ENCODE measurements around the gene PCNX1. TPM values are rescaled to one million over a fixed set of nuclear protein-coding genes. Genes with fewer than 3 reads are reported as not detected.
A peak's percentile ranks its signal among the peaks of the same experiment; 100 is the strongest.

The PCNX1 gene
- total and polyA plus RNA-seq, 2 donors (not counting 1 experiment from before 2014, with no cell fraction given), result 35.7 to 69.4 TPM

DNA sequence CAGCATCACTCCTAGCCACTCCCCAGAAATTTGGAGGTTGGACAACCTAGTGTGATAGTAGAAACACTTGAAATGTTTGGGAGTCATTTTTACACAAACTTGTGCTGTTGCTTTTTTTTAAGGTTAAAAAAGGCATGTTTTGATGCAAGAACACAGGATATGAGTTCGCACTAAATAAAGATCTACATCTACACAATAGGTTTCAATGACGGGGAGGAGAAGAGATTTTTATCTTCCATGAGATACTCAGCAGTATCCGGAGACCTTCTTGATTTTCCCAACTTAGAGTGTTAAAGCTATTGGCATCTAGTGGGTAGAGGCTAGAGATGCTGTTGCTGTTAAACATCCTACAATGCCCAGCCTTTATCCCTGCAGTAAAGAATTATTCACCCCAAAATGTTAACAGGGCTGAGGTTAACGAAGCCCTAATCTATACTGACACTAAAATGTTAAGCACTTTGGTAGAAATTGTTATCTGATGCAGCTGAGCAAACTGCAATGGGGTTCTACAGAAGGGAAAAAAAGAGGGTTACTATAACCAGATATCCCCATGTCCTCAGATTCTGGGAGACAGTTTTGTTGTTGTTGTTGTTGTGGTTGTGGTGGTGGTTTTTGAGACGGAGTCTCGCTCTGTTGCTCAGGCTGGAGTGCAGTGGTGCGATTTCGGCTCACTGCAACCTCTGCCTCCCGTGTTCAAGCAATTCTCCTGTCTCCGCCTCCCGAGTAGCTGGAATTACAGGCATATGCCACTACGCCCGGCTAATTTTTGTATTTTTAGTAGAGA is 14.0 kb upstream of the PCNX1 start:
- H3K9ac ChIP-seq (ENCODE audit: insufficient read depth, low read length), result no peak overlapping the region
- H3K79me2 ChIP-seq (ENCODE audit: control insufficient read depth, insufficient read depth, low read length), result no peaks in the 10 kb centered on the region
- H3K27me3 ChIP-seq (ENCODE audit: control insufficient read depth, insufficient read depth, low read length), result no peaks in the 10 kb centered on the region
- DNase-seq (ENCODE audit: low read depth in 2 of 2), result no peak
- no peak overlapping the region for H3K27ac ChIP-seq (ENCODE audit: insufficient read depth, low read length)
- no peaks in the 10 kb centered on the region for H3K9me3 ChIP-seq (ENCODE audit: control insufficient read depth, insufficient read depth, low read depth, low read length)
- TF ChIP-seq EZH2 (IDR thresholded peaks at IDR 0.05; ENCODE audit: low read length, missing control alignments), result no peak
- no peaks in the 10 kb centered on the region for H3K36me3 ChIP-seq (ENCODE audit: control insufficient read depth, insufficient read depth, low read length)
- no peak overlapping the region for H2AFZ ChIP-seq (ENCODE audit: low read length)
- no peak overlapping the region for H3K4me3 ChIP-seq (replicated peaks in 1 of 4; ENCODE audit: control extremely low read depth in 1 of 4, insufficient read depth in 1 of 4, low read depth in 3 of 4, low read length in 4 of 4)
- H4K20me1 ChIP-seq (ENCODE audit: control insufficient read depth, extremely low read depth, insufficient read depth, low read length), result no peaks in the 10 kb centered on the region
- no peak overlapping the region for H3K4me2 ChIP-seq (ENCODE audit: extremely low read depth, insufficient read depth, low read length)
- H3K4me1 ChIP-seq (ENCODE audit: control insufficient read depth, extremely low read depth, insufficient read depth, low read length), result peaks cover 17% of the 10 kb centered on the region

DNA sequence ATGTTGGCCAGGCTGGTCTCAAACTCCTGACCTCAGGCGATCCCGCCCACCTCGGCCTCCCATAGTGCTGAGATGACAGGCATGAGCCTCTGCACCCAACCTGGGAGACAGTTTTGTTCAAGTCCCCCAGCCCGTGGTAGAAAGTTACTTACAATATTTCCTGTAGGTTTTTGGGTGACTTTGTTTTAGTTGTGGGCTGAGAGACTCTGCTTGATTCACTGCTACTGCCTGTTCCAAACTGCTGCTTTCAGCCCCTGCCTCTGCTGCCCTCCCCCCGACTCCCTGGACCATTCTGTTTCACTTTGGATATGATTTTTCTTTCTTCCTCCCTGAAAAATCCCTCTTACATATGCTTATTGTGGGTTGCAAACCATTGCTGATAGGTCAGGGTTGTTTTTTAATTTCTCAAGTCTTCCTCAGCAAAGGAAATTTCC is 13.4 kb upstream of the PCNX1 start:
- Histone ChIP-seq H3K9me3 (ENCODE audit: control insufficient read depth, insufficient read depth, low read depth, low read length) (no peaks in the 10 kb centered on the region), H4K20me1 (ENCODE audit: control insufficient read depth, extremely low read depth, insufficient read depth, low read length) (no peaks in the 10 kb centered on the region), H3K9ac (ENCODE audit: insufficient read depth, low read length) (no peak overlapping the region), H3K27ac (ENCODE audit: insufficient read depth, low read length) (no peak overlapping the region), H3K79me2 (ENCODE audit: control insufficient read depth, insufficient read depth, low read length) (no peaks in the 10 kb centered on the region), H2AFZ (ENCODE audit: low read length) (no peak overlapping the region), H3K4me3 (replicated peaks in 1 of 4; ENCODE audit: control extremely low read depth in 1 of 4, insufficient read depth in 1 of 4, low read depth in 3 of 4, low read length in 4 of 4) (no peak overlapping the region), H3K27me3 (ENCODE audit: control insufficient read depth, insufficient read depth, low read length) (no peaks in the 10 kb centered on the region), H3K36me3 (ENCODE audit: control insufficient read depth, insufficient read depth, low read length) (no peaks in the 10 kb centered on the region), H3K4me2 (ENCODE audit: extremely low read depth, insufficient read depth, low read length) (no peak overlapping the region), H3K4me1 (ENCODE audit: control insufficient read depth, extremely low read depth, insufficient read depth, low read length) (peaks cover 16% of the 10 kb centered on the region)
- no peak for DNase-seq (ENCODE audit: low read depth in 2 of 2)
- no peak for TF ChIP-seq EZH2 (IDR thresholded peaks at IDR 0.05; ENCODE audit: low read length, missing control alignments)
- TF ChIP-seq, protein P1, sequence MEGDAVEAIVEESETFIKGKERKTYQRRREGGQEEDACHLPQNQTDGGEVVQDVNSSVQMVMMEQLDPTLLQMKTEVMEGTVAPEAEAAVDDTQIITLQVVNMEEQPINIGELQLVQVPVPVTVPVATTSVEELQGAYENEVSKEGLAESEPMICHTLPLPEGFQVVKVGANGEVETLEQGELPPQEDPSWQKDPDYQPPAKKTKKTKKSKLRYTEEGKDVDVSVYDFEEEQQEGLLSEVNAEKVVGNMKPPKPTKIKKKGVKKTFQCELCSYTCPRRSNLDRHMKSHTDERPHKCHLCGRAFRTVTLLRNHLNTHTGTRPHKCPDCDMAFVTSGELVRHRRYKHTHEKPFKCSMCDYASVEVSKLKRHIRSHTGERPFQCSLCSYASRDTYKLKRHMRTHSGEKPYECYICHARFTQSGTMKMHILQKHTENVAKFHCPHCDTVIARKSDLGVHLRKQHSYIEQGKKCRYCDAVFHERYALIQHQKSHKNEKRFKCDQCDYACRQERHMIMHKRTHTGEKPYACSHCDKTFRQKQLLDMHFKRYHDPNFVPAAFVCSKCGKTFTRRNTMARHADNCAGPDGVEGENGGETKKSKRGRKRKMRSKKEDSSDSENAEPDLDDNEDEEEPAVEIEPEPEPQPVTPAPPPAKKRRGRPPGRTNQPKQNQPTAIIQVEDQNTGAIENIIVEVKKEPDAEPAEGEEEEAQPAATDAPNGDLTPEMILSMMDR (conservative IDR thresholded peaks at IDR 0.05 in 1 of 2, IDR thresholded peaks at IDR 0.05 in 1 of 2; ENCODE audit: low read depth in 1 of 2, low read length in 2 of 2), result no peak

DNA sequence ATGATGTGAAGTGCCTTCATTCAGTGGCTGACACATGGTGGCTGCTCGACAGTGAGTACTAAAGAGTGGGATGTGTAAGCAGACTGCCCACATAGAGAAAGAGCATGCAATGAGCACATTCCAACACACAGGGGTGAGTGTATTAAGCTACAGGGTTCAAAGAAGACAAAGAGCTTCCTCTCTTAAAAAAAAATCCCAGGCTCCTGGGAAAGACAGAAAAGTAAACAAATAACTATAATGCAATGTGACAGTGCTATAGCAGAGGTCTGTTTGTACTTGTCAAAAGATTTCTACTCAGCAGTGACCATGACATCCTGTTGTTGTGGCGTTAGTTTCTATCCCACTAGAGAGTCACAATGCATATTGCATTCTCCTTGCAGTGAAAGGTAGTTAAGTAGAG is 12.4 kb upstream of the PCNX1 start:
- Histone ChIP-seq H3K27ac (ENCODE audit: insufficient read depth, low read length) (no peak overlapping the region), H3K27me3 (ENCODE audit: control insufficient read depth, insufficient read depth, low read length) (no peaks in the 10 kb centered on the region), H4K20me1 (ENCODE audit: control insufficient read depth, extremely low read depth, insufficient read depth, low read length) (no peaks in the 10 kb centered on the region), H3K9ac (ENCODE audit: insufficient read depth, low read length) (no peak overlapping the region), H3K4me2 (ENCODE audit: extremely low read depth, insufficient read depth, low read length) (no peak overlapping the region), H3K4me3 (replicated peaks in 1 of 4; ENCODE audit: control extremely low read depth in 1 of 4, insufficient read depth in 1 of 4, low read depth in 3 of 4, low read length in 4 of 4) (no peak overlapping the region), H3K36me3 (ENCODE audit: control insufficient read depth, insufficient read depth, low read length) (no peaks in the 10 kb centered on the region), H3K4me1 (ENCODE audit: control insufficient read depth, extremely low read depth, insufficient read depth, low read length) (peaks cover 16% of the 10 kb centered on the region), H3K79me2 (ENCODE audit: control insufficient read depth, insufficient read depth, low read length) (no peaks in the 10 kb centered on the region), H2AFZ (ENCODE audit: low read length) (no peak overlapping the region), H3K9me3 (ENCODE audit: control insufficient read depth, insufficient read depth, low read depth, low read length) (no peaks in the 10 kb centered on the region)
- TF ChIP-seq, protein P1 (conservative IDR thresholded peaks at IDR 0.05 in 1 of 2, IDR thresholded peaks at IDR 0.05 in 1 of 2; ENCODE audit: low read depth in 1 of 2, low read length in 2 of 2), result no peak
- TF ChIP-seq EZH2 (IDR thresholded peaks at IDR 0.05; ENCODE audit: low read length, missing control alignments), result no peak
- DNase-seq (ENCODE audit: low read depth in 2 of 2), result peak in 1 of 2 donors; percentile 38
